Ureter (tissue), 1 donor: ENCODE data around the gene TMUB1. TPM values are rescaled to one million over a fixed set of nuclear protein-coding genes. Genes with fewer than 3 reads are reported as not detected.

Experiments used
- total RNA-seq: library from RNA; stranded (reverse); gene quantifications from one replicate; pipeline ENCODE4 v1.2.4, GENCODE V29; 2023
- donor health status: DM: yes; HTN: yes; CAD: no.

TMUB1 gene
- total RNA-seq, 1 donor from 2014 or later = 24.9 TPM

Other genes starting within 250 kb of the TMUB1 start
- gene AOC1, start 231.0 kb downstream of the TMUB1 start, total RNA-seq = 1.5 TPM
- gene KCNH2, start 105.2 kb downstream of the TMUB1 start, total RNA-seq = 17.7 TPM
- gene NOS3, start 92.5 kb downstream of the TMUB1 start, total RNA-seq = 50.7 TPM
- gene ATG9B, start 59.0 kb downstream of the TMUB1 start, total RNA-seq = 0.55 TPM
- 32.4 TPM for gene ABCB8, start 55.0 kb downstream of the TMUB1 start, total RNA-seq
- 0.34 TPM for gene ASIC3, start 35.0 kb downstream of the TMUB1 start, total RNA-seq
- gene CDK5, start 25.6 kb downstream of the TMUB1 start, total RNA-seq = 5.5 TPM
- gene SLC4A2, start 23.9 kb downstream of the TMUB1 start, total RNA-seq = 74.2 TPM
- 91.7 TPM for gene FASTK, start 2.7 kb downstream of the TMUB1 start, total RNA-seq
- gene AGAP3, start 3.0 kb upstream of the TMUB1 start, total RNA-seq = 178 TPM
- gene GBX1, start 84.2 kb upstream of the TMUB1 start, total RNA-seq = not detected
- gene ASB10, start 103.8 kb upstream of the TMUB1 start, total RNA-seq = not detected
- gene H2BK1, start 127.0 kb upstream of the TMUB1 start, total RNA-seq = not detected
- 33.9 TPM for gene ABCF2, start 143.7 kb upstream of the TMUB1 start, total RNA-seq
- 43.0 TPM for gene CHPF2, start 149.0 kb upstream of the TMUB1 start, total RNA-seq
- gene SMARCD3, start 165.2 kb upstream of the TMUB1 start, total RNA-seq = 67.4 TPM